MG63 (cell line): ENCODE data around the gene EFCAB11. TPM values are rescaled to one million over a fixed set of nuclear protein-coding genes. Genes with fewer than 3 reads are reported as not detected.
A peak's percentile ranks its signal among the peaks of the same experiment; 100 is the strongest.

Experiments used
- DNase-seq: peaks from one replicate; pipeline ENCODE4 v3.0.0-alpha.2; 2020
- H3K27me3 ChIP-seq: fragments of 250-450 bp; sonication (Bioruptor Pico); 2 replicates; pipeline ENCODE4 v1.5.1; 2020; ENCODE audit warnings: mild to moderate bottlenecking, moderate library complexity
- H3K36me3 ChIP-seq: fragments of 250-450 bp; sonication (Bioruptor Pico); 2 replicates; pipeline ENCODE4 v1.5.1; 2020; ENCODE audit warnings: mild to moderate bottlenecking, moderate library complexity
- H3K4me3 ChIP-seq: fragments of 250-450 bp; sonication (Bioruptor Pico); 2 replicates; pipeline ENCODE4 v1.5.1; 2020; ENCODE audit warnings: mild to moderate bottlenecking, moderate library complexity
- H3K9me3 ChIP-seq: fragments of 250-450 bp; sonication (Bioruptor Pico); 2 replicates; pipeline ENCODE4 v1.5.1; 2020; ENCODE audit warnings: mild to moderate bottlenecking, moderate library complexity
- total RNA-seq: library from RNA; depleted of rRNA; stranded (reverse); fragments of >200 nt; shearing (Covaris generic); gene quantifications from 2 replicates; pipeline ENCODE4 v1.2.3, GENCODE V29; 2014; ENCODE audit warnings: low replicate concordance

Gene EFCAB11
- total RNA-seq, 1 experiment from 2014 or later = 3.8 TPM

GRCh38 chr14:89781046-89781445 is 173.5 kb downstream of the EFCAB11 start:
- Histone ChIP-seq H3K9me3 (no peaks in the 10 kb centered on the region), H3K36me3 (no peaks in the 10 kb centered on the region), H3K27me3 (no peaks in the 10 kb centered on the region), H3K4me3 (no peak overlapping the region)
- no peak for DNase-seq

- Histone ChIP-seq H3K27me3 (no peaks in the 10 kb centered on the region), H3K9me3 (no peaks in the 10 kb centered on the region), H3K36me3 (no peaks in the 10 kb centered on the region), H3K4me3 (no peak overlapping the region)
- DNase-seq = no peak
Measured at GRCh38 chr14:89779707-89780106, 174.8 kb downstream of the EFCAB11 start.

GRCh38 chr14:89775946-89776345 is 178.6 kb downstream of the EFCAB11 start:
- Histone ChIP-seq H3K9me3 (no peaks in the 10 kb centered on the region), H3K36me3 (no peaks in the 10 kb centered on the region), H3K27me3 (no peaks in the 10 kb centered on the region), H3K4me3 (no peak overlapping the region)
- DNase-seq = no peak

- no peaks in the 10 kb centered on the region for H3K27me3 ChIP-seq
- no peak overlapping the region for H3K4me3 ChIP-seq
- no peak for DNase-seq
- no peaks in the 10 kb centered on the region for H3K9me3 ChIP-seq
- no peaks in the 10 kb centered on the region for H3K36me3 ChIP-seq
Measured at GRCh38 chr14:89775151-89775550, 179.4 kb downstream of the EFCAB11 start.

GRCh38 chr14:89773644-89774316 is 180.8 kb downstream of the EFCAB11 start:
- Histone ChIP-seq H3K36me3 (no peaks in the 10 kb centered on the region), H3K27me3 (no peaks in the 10 kb centered on the region), H3K9me3 (no peaks in the 10 kb centered on the region), H3K4me3 (no peak overlapping the region)
- peak; percentile 62 for DNase-seq

GRCh38 chr14:89773151-89773550 is 181.4 kb downstream of the EFCAB11 start:
- no peak overlapping the region for H3K4me3 ChIP-seq
- no peaks in the 10 kb centered on the region for H3K27me3 ChIP-seq
- DNase-seq = no peak
- H3K36me3 ChIP-seq = no peaks in the 10 kb centered on the region
- H3K9me3 ChIP-seq = no peaks in the 10 kb centered on the region

- Histone ChIP-seq H3K4me3 (no peak overlapping the region), H3K36me3 (no peaks in the 10 kb centered on the region), H3K27me3 (no peaks in the 10 kb centered on the region), H3K9me3 (no peaks in the 10 kb centered on the region)
- no peak for DNase-seq
Measured at GRCh38 chr14:89771251-89771650, 183.3 kb downstream of the EFCAB11 start.

- Histone ChIP-seq H3K36me3 (no peaks in the 10 kb centered on the region), H3K4me3 (no peak overlapping the region), H3K27me3 (no peaks in the 10 kb centered on the region), H3K9me3 (no peaks in the 10 kb centered on the region)
- peak; percentile 9 for DNase-seq
Measured at GRCh38 chr14:89767861-89768268, 186.7 kb downstream of the EFCAB11 start.

- no peak for DNase-seq
- Histone ChIP-seq H3K9me3 (no peaks in the 10 kb centered on the region), H3K27me3 (no peaks in the 10 kb centered on the region)
Measured at GRCh38 chr14:89767131-89767530, 187.4 kb downstream of the EFCAB11 start.

GRCh38 chr14:89765346-89765745 is 189.2 kb downstream of the EFCAB11 start:
- no peak for DNase-seq
- H3K9me3 ChIP-seq = no peaks in the 10 kb centered on the region
- H3K36me3 ChIP-seq = no peaks in the 10 kb centered on the region
- no peaks in the 10 kb centered on the region for H3K27me3 ChIP-seq
- H3K4me3 ChIP-seq = no peak overlapping the region

More at GRCh38 chr14:89767131-89767530, 187.4 kb downstream of the EFCAB11 start:
- no peaks in the 10 kb centered on the region for H3K36me3 ChIP-seq
- no peak overlapping the region for H3K4me3 ChIP-seq

- H3K9me3 ChIP-seq = no peaks in the 10 kb centered on the region
- no peaks in the 10 kb centered on the region for H3K27me3 ChIP-seq
- H3K4me3 ChIP-seq = no peak overlapping the region
- no peaks in the 10 kb centered on the region for H3K36me3 ChIP-seq
- DNase-seq = no peak
Measured at GRCh38 chr14:89760086-89760485, 194.4 kb downstream of the EFCAB11 start.

GRCh38 chr14:89757313-89757939 is 197.1 kb downstream of the EFCAB11 start:
- H3K4me3 ChIP-seq = no peak overlapping the region
- no peaks in the 10 kb centered on the region for H3K9me3 ChIP-seq
- no peak for DNase-seq
- no peaks in the 10 kb centered on the region for H3K27me3 ChIP-seq
- no peaks in the 10 kb centered on the region for H3K36me3 ChIP-seq

- no peak for DNase-seq
- H3K36me3 ChIP-seq = no peaks in the 10 kb centered on the region
- no peak overlapping the region for H3K4me3 ChIP-seq
- H3K9me3 ChIP-seq = no peaks in the 10 kb centered on the region
- H3K27me3 ChIP-seq = no peaks in the 10 kb centered on the region
Measured at GRCh38 chr14:89755816-89756215, 198.7 kb downstream of the EFCAB11 start.

- no peak overlapping the region for H3K4me3 ChIP-seq
- no peak for DNase-seq
- no peaks in the 10 kb centered on the region for H3K36me3 ChIP-seq
- H3K9me3 ChIP-seq = no peaks in the 10 kb centered on the region
- H3K27me3 ChIP-seq = no peaks in the 10 kb centered on the region
Measured at GRCh38 chr14:89753828-89754412, 200.6 kb downstream of the EFCAB11 start.

GRCh38 chr14:89750908-89751392 is 203.6 kb downstream of the EFCAB11 start:
- no peak for DNase-seq
- Histone ChIP-seq H3K36me3 (no peaks in the 10 kb centered on the region), H3K4me3 (no peak overlapping the region), H3K27me3 (no peaks in the 10 kb centered on the region), H3K9me3 (no peaks in the 10 kb centered on the region)

- no peaks in the 10 kb centered on the region for H3K36me3 ChIP-seq
- no peak overlapping the region for H3K4me3 ChIP-seq
Measured at GRCh38 chr14:89750281-89750755, 204.2 kb downstream of the EFCAB11 start.

GRCh38 chr14:89748004-89748403 is 206.5 kb downstream of the EFCAB11 start:
- Histone ChIP-seq H3K4me3 (no peak overlapping the region), H3K27me3 (no peaks in the 10 kb centered on the region), H3K9me3 (no peaks in the 10 kb centered on the region), H3K36me3 (no peaks in the 10 kb centered on the region)
- DNase-seq = no peak

More at GRCh38 chr14:89750281-89750755, 204.2 kb downstream of the EFCAB11 start:
- no peak for DNase-seq
- Histone ChIP-seq H3K9me3 (no peaks in the 10 kb centered on the region), H3K27me3 (no peaks in the 10 kb centered on the region)
